HepG2 (cell line): Measurements from ENCODE around the gene MAP3K2.

Experiments
- CTCF ChIP-seq: sonication (generic); formaldehyde crosslinking; IDR thresholded peaks from 2 replicates; pipeline ENCODE4 v1.5.0; 2020; ENCODE audit warnings: mild to moderate bottlenecking, missing genetic modification reagents, moderate library complexity
- FOXM1 ChIP-seq: sonication (generic); formaldehyde crosslinking; IDR thresholded peaks from 2 replicates; pipeline ENCODE4 v1.5.0; 2020; ENCODE audit warnings: missing genetic modification reagents
- PAXIP1 ChIP-seq: sonication (generic); formaldehyde crosslinking; conservative IDR thresholded peaks from 2 replicates; pipeline ENCODE4 v1.4.0; 2020; ENCODE audit warnings: mild to moderate bottlenecking, missing genetic modification reagents, moderate library complexity
- POLR2AphosphoS5 ChIP-seq: IDR thresholded peaks from 2 replicates; pipeline ENCODE4 v1.6.1; 2012; ENCODE audit warnings: low read depth, low read length
- ZNF34 ChIP-seq: sonication (generic); formaldehyde crosslinking; IDR thresholded peaks from 2 replicates; pipeline ENCODE4 v1.4.0; 2020; ENCODE audit warnings: mild to moderate bottlenecking, missing genetic modification reagents, borderline replicate concordance
- ZNF605 ChIP-seq: sonication (generic); formaldehyde crosslinking; IDR thresholded peaks from 2 replicates; pipeline ENCODE4 v1.8.0; 2022; ENCODE audit warnings: mild to moderate bottlenecking, missing genetic modification reagents

GRCh38 chr2:127256381-127256780 is 131.4 kb downstream of the MAP3K2 start:
- TF ChIP-seq POLR2AphosphoS5 (no peak), ZNF605 (no peak), FOXM1 (CRISPR knock-in tag) (no peak), CTCF (no peak), PAXIP1 (no peak), ZNF34 (CRISPR knock-in tag) (no peak)
